SK-N-SH treated with all-trans-retinoic acid at 6 μM for 48 hours (cell line): ENCODE measurements around the gene HEATR1.

ENCODE experiments used
- CSDC2 ChIP-seq: fragments of 250-450 bp; sonication (Bioruptor Pico); IDR thresholded peaks from 2 replicates; pipeline ENCODE4 v1.5.0; 2020; ENCODE audit warnings: mild to moderate bottlenecking, moderate library complexity
- ESRRG ChIP-seq: fragments of 250-450 bp; sonication (Bioruptor Pico); IDR thresholded peaks from 2 replicates; pipeline ENCODE4 v1.6.1; 2021; ENCODE audit warnings: mild to moderate bottlenecking
- OSR1 ChIP-seq: fragments of 250-450 bp; sonication (Bioruptor Pico); IDR thresholded peaks from 2 replicates; pipeline ENCODE4 v1.8.0; 2022; ENCODE audit warnings: moderate library complexity, mild to moderate bottlenecking, inconsistent platforms
- RARB ChIP-seq: fragments of 250-450 bp; sonication (Bioruptor Pico); IDR thresholded peaks from 2 replicates; pipeline ENCODE4 v1.8.0; 2021; ENCODE audit warnings: mild to moderate bottlenecking, moderate library complexity
- TCF4 ChIP-seq: fragments of 250-450 bp; sonication (Bioruptor Pico); IDR thresholded peaks from 2 replicates; pipeline ENCODE4 v1.8.0; 2021; ENCODE audit warnings: mild to moderate bottlenecking, moderate library complexity, borderline replicate concordance
- ZFP30 ChIP-seq: fragments of 450-650 bp; formaldehyde crosslinking; IDR thresholded peaks from 2 replicates; pipeline ENCODE4 v1.5.0; 2022; ENCODE audit warnings: mild to moderate bottlenecking, moderate library complexity
- TF ChIP-seq, protein P1 (sequence below): fragments of 250-450 bp; sonication (Bioruptor Pico); IDR thresholded peaks from 2 replicates; pipeline ENCODE4 v1.5.1; 2020; ENCODE audit warnings: low read depth, mild to moderate bottlenecking, moderate library complexity

DNA sequence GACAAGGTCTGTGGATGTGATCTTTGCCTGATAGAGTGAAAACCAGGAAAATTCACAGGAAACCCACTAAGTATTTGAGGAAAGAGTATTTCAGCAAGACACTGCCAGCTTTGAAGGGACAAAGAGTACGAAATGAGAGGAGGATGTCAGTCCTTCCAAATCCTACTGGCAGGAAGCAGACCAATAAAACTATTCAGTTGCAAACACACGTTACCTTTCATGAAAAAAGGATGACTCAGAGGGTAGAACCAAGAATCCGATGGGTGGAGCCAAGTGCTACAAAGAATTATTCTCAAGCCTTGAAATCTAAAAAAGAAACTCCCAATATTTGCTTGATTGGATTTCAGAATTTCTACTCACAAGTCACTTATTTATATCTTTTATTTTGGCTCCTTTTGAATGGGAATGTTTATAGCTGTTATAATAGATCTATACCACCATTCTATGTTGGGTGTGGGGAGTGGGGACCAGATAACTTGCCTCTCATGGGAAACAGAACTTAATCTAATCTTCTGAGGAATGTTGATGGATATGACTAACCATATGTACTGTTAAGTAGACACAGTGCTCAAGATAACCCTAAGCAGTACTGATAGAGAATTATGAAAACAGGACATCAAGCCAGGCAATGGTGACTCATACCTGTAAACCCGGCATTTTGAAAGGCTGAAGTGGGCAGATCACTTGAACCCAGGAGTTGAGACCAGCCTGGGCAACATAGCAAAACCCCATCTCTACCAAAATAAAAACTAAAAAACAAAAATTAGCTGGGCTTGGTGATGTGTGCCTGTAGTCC lies 19.3 kb upstream of the HEATR1 start:
- TF ChIP-seq OSR1 (CRISPR knock-in tag) = no peak
- TF ChIP-seq CSDC2 = no peak
- TF ChIP-seq, protein P1, sequence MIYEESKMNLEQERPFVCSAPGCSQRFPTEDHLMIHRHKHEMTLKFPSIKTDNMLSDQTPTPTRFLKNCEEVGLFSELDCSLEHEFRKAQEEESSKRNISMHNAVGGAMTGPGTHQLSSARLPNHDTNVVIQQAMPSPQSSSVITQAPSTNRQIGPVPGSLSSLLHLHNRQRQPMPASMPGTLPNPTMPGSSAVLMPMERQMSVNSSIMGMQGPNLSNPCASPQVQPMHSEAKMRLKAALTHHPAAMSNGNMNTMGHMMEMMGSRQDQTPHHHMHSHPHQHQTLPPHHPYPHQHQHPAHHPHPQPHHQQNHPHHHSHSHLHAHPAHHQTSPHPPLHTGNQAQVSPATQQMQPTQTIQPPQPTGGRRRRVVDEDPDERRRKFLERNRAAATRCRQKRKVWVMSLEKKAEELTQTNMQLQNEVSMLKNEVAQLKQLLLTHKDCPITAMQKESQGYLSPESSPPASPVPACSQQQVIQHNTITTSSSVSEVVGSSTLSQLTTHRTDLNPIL (CRISPR knock-in tag) = peak; percentile 62; the same call in 1 of the 2 replicates
- TF ChIP-seq RARB = no peak
- TF ChIP-seq ESRRG (CRISPR knock-in tag) = no peak
- TF ChIP-seq TCF4 (CRISPR knock-in tag) = no peak
- no peak for TF ChIP-seq ZFP30
